ENCODE results near the gene DOCK11.

DNA sequence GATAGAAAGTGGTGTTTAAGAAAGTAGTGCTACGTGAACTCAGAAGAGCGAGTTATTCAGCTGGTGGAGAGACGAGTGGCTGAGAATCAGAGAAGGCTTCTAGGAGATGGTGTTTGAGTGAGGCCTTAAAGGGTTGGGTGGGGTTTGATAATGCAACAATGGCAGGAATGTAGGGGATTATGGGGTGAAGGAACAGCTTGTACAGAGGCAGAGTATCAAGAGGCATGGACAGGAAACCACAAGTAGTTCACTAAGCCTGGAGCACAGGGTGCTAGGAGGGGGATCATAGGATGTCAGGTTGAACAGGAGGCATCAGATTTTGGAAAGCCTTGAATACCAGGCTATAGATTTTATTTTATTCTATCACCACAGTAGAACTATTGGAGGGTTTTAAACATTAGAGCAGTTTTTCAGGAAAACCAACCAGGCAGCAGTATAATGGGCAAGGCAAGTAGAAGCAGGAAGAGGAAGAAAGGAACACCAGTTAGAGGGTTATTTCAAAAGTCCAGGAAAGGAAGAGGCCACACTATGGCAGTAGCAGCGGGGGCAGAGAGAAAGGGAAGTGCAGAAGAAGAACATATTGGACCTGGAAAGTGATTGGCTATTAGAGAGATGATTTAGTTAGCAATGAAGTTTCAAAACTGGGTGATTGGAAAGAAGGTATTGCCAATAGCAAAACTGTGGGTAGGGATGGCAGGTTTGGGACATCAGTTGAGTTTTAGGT, 99.2 kb downstream of the DOCK11 start:
- TF ChIP-seq, protein P1, sequence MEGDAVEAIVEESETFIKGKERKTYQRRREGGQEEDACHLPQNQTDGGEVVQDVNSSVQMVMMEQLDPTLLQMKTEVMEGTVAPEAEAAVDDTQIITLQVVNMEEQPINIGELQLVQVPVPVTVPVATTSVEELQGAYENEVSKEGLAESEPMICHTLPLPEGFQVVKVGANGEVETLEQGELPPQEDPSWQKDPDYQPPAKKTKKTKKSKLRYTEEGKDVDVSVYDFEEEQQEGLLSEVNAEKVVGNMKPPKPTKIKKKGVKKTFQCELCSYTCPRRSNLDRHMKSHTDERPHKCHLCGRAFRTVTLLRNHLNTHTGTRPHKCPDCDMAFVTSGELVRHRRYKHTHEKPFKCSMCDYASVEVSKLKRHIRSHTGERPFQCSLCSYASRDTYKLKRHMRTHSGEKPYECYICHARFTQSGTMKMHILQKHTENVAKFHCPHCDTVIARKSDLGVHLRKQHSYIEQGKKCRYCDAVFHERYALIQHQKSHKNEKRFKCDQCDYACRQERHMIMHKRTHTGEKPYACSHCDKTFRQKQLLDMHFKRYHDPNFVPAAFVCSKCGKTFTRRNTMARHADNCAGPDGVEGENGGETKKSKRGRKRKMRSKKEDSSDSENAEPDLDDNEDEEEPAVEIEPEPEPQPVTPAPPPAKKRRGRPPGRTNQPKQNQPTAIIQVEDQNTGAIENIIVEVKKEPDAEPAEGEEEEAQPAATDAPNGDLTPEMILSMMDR (IDR thresholded peaks at IDR 0.05): no peak
- no peak for TF ChIP-seq POLR2A (IDR thresholded peaks at IDR 0.05)
- TF ChIP-seq POLR2AphosphoS5 (IDR thresholded peaks at IDR 0.05): no peak
- TF ChIP-seq EP300 (IDR thresholded peaks at IDR 0.05; ENCODE audit: low read depth): no peak
